ENCODE measurements around the gene FBN1.

The FBN1 gene

GRCh38 chr15:48541341-48542278 is 103.9 kb downstream of the FBN1 start:
- Histone ChIP-seq H3K79me2 (ENCODE audit: low read length) (no peaks in the 10 kb centered on the region), H3K4me1 (ENCODE audit: low read length) (peaks cover 8% of the 10 kb centered on the region; the same call in 1 of the 2 replicates), H3K4me3 (ENCODE audit: low read length) (no peak overlapping the region; the same call in 1 of the 2 replicates), H4K20me1 (ENCODE audit: insufficient read depth, low read length) (no peaks in the 10 kb centered on the region), H3K27ac (ENCODE audit: low read length) (no peak overlapping the region), H3K4me2 (ENCODE audit: low read depth, low read length) (peak overlapping the region; percentile 58), H3K27me3 (replicated peaks; ENCODE audit: insufficient read depth, low read length) (no peaks in the 10 kb centered on the region), H3K9me3 (replicated peaks; ENCODE audit: insufficient read depth, low read length) (no peaks in the 10 kb centered on the region), H3F3A (ENCODE audit: insufficient read depth, low read length) (no peaks in the 10 kb centered on the region), H3K36me3 (replicated peaks; ENCODE audit: insufficient read depth, low read length) (no peaks in the 10 kb centered on the region), H2AFZ (ENCODE audit: low read length) (peak overlapping the region; percentile 40; the same call in 1 of the 2 replicates), H3K9me2 (replicated peaks; ENCODE audit: insufficient read depth, low read length) (no peaks in the 10 kb centered on the region), H3K9ac (ENCODE audit: low read length) (no peak overlapping the region)
- DNase-seq: peak; percentile 59
- TF ChIP-seq EZH2phosphoT487 (IDR thresholded peaks at IDR 0.05; ENCODE audit: low read length) (no peak), EZH2 (optimal IDR thresholded peaks at IDR 0.05; ENCODE audit: low read depth, low read length) (no peak), CTCF (IDR thresholded peaks at IDR 0.05; ENCODE audit: low read length) (no peak)

- TF ChIP-seq CTCF (IDR thresholded peaks at IDR 0.05; ENCODE audit: low read length): no peak
- TF ChIP-seq EZH2phosphoT487 (IDR thresholded peaks at IDR 0.05; ENCODE audit: low read length): no peak
- TF ChIP-seq EZH2 (optimal IDR thresholded peaks at IDR 0.05; ENCODE audit: low read depth, low read length): no peak
- H3F3A ChIP-seq (ENCODE audit: insufficient read depth, low read length): no peaks in the 10 kb centered on the region
- H3K27me3 ChIP-seq (replicated peaks; ENCODE audit: insufficient read depth, low read length): no peaks in the 10 kb centered on the region
- no peak overlapping the region for H3K27ac ChIP-seq (ENCODE audit: low read length)
- no peak for DNase-seq
- no peak overlapping the region for H3K4me2 ChIP-seq (ENCODE audit: low read depth, low read length)
- no peaks in the 10 kb centered on the region for H3K79me2 ChIP-seq (ENCODE audit: low read length)
- no peaks in the 10 kb centered on the region for H3K9me2 ChIP-seq (replicated peaks; ENCODE audit: insufficient read depth, low read length)
- no peak overlapping the region for H2AFZ ChIP-seq (ENCODE audit: low read length)
- no peaks in the 10 kb centered on the region for H3K36me3 ChIP-seq (replicated peaks; ENCODE audit: insufficient read depth, low read length)
- peaks cover 8% of the 10 kb centered on the region; the same call in 1 of the 2 replicates for H3K4me1 ChIP-seq (ENCODE audit: low read length)
- H3K9ac ChIP-seq (ENCODE audit: low read length): no peak overlapping the region
- H3K4me3 ChIP-seq (ENCODE audit: low read length): no peak overlapping the region
- no peaks in the 10 kb centered on the region for H3K9me3 ChIP-seq (replicated peaks; ENCODE audit: insufficient read depth, low read length)
- no peaks in the 10 kb centered on the region for H4K20me1 ChIP-seq (ENCODE audit: insufficient read depth, low read length)
Observed at GRCh38 chr15:48540756-48541155, 104.8 kb downstream of the FBN1 start.

- TF ChIP-seq CTCF (IDR thresholded peaks at IDR 0.05; ENCODE audit: low read length): no peak
- TF ChIP-seq EZH2phosphoT487 (IDR thresholded peaks at IDR 0.05; ENCODE audit: low read length): no peak
- TF ChIP-seq EZH2 (optimal IDR thresholded peaks at IDR 0.05; ENCODE audit: low read depth, low read length): no peak
- Histone ChIP-seq H3K27me3 (replicated peaks; ENCODE audit: insufficient read depth, low read length) (no peaks in the 10 kb centered on the region), H3K9me2 (replicated peaks; ENCODE audit: insufficient read depth, low read length) (no peaks in the 10 kb centered on the region), H3K9me3 (replicated peaks; ENCODE audit: insufficient read depth, low read length) (no peaks in the 10 kb centered on the region), H2AFZ (ENCODE audit: low read length) (no peak overlapping the region), H3K36me3 (replicated peaks; ENCODE audit: insufficient read depth, low read length) (no peaks in the 10 kb centered on the region), H3K9ac (ENCODE audit: low read length) (no peak overlapping the region), H3K79me2 (ENCODE audit: low read length) (no peaks in the 10 kb centered on the region), H3K4me1 (ENCODE audit: low read length) (peaks cover 8% of the 10 kb centered on the region; the same call in 1 of the 2 replicates), H3K27ac (ENCODE audit: low read length) (no peak overlapping the region), H3K4me3 (ENCODE audit: low read length) (no peak overlapping the region), H4K20me1 (ENCODE audit: insufficient read depth, low read length) (no peaks in the 10 kb centered on the region), H3K4me2 (ENCODE audit: low read depth, low read length) (no peak overlapping the region), H3F3A (ENCODE audit: insufficient read depth, low read length) (no peaks in the 10 kb centered on the region)
- DNase-seq: no peak
Observed at GRCh38 chr15:48538941-48539340, 106.6 kb downstream of the FBN1 start.

Measured in MM.1S (cell line).